ENCODE results near the gene SORCS2.

Gene SORCS2

GRCh38 chr4:7499661-7500060, 307.3 kb downstream of the SORCS2 start:
- DNase-seq (ENCODE audit: extremely low read depth, insufficient read length) = no peak
- Histone ChIP-seq H3K4me3 (replicated peaks; ENCODE audit: low read depth, low read length) (no peak overlapping the region), H3K36me3 (ENCODE audit: control insufficient read depth, insufficient read depth, low read length) (no peaks in the 10 kb centered on the region), H3K27me3 (replicated peaks; ENCODE audit: control insufficient read depth, insufficient read depth, low read length) (no peaks in the 10 kb centered on the region; the same call in 1 of the 2 replicates)
- no peak for TF ChIP-seq CTCF (IDR thresholded peaks at IDR 0.05; ENCODE audit: insufficient read depth, low read length, poor library complexity, severe bottlenecking)

GRCh38 chr4:7500404-7500803, 308.1 kb downstream of the SORCS2 start:
- Histone ChIP-seq H3K36me3 (ENCODE audit: control insufficient read depth, insufficient read depth, low read length) (no peaks in the 10 kb centered on the region), H3K27me3 (replicated peaks; ENCODE audit: control insufficient read depth, insufficient read depth, low read length) (no peaks in the 10 kb centered on the region; the same call in 1 of the 2 replicates), H3K4me3 (replicated peaks; ENCODE audit: low read depth, low read length) (no peak overlapping the region)
- DNase-seq (ENCODE audit: extremely low read depth, insufficient read length) = no peak
- no peak for TF ChIP-seq CTCF (IDR thresholded peaks at IDR 0.05; ENCODE audit: insufficient read depth, low read length, poor library complexity, severe bottlenecking)

- Histone ChIP-seq H3K27me3 (replicated peaks; ENCODE audit: control insufficient read depth, insufficient read depth, low read length) (peaks cover 1% of the 10 kb centered on the region; the same call in 1 of the 2 replicates), H3K36me3 (ENCODE audit: control insufficient read depth, insufficient read depth, low read length) (no peaks in the 10 kb centered on the region), H3K4me3 (replicated peaks; ENCODE audit: low read depth, low read length) (no peak overlapping the region)
- TF ChIP-seq CTCF (IDR thresholded peaks at IDR 0.05; ENCODE audit: insufficient read depth, low read length, poor library complexity, severe bottlenecking) = no peak
- DNase-seq (ENCODE audit: extremely low read depth, insufficient read length) = no peak
Measured at GRCh38 chr4:7501314-7501713, 309.0 kb downstream of the SORCS2 start.

GRCh38 chr4:7501873-7502272, 309.5 kb downstream of the SORCS2 start:
- Histone ChIP-seq H3K27me3 (replicated peaks; ENCODE audit: control insufficient read depth, insufficient read depth, low read length) (peaks cover 1% of the 10 kb centered on the region; the same call in 1 of the 2 replicates), H3K4me3 (replicated peaks; ENCODE audit: low read depth, low read length) (no peak overlapping the region), H3K36me3 (ENCODE audit: control insufficient read depth, insufficient read depth, low read length) (no peaks in the 10 kb centered on the region)
- DNase-seq (ENCODE audit: extremely low read depth, insufficient read length) = no peak
- TF ChIP-seq CTCF (IDR thresholded peaks at IDR 0.05; ENCODE audit: insufficient read depth, low read length, poor library complexity, severe bottlenecking) = no peak

- H3K27me3 ChIP-seq (replicated peaks; ENCODE audit: control insufficient read depth, insufficient read depth, low read length) = peaks cover 1% of the 10 kb centered on the region; the same call in 1 of the 2 replicates
- no peaks in the 10 kb centered on the region for H3K36me3 ChIP-seq (ENCODE audit: control insufficient read depth, insufficient read depth, low read length)
- no peak overlapping the region for H3K4me3 ChIP-seq (replicated peaks; ENCODE audit: low read depth, low read length)
- no peak for TF ChIP-seq CTCF (IDR thresholded peaks at IDR 0.05; ENCODE audit: insufficient read depth, low read length, poor library complexity, severe bottlenecking)
- DNase-seq (ENCODE audit: extremely low read depth, insufficient read length) = no peak
Measured at GRCh38 chr4:7503559-7504249, 311.4 kb downstream of the SORCS2 start.

Data from GM06990 (cell line).